HG03378 (cell line): Measurements from ENCODE around the gene CETN3.
"Not testable (repeated sequence)": the region's sequence is repeated elsewhere in the genome, so short reads cannot be mapped to it uniquely, and the experiment has no call there.

Source experiments
- ATAC-seq: cut with Tn5 transposase; IDR thresholded peaks from one replicate; pipeline ENCODE4 v1.9.1; 2021; ENCODE audit warnings: mild to moderate bottlenecking, moderate library complexity; ENCODE audit not compliant: unreplicated experiment

The CETN3 gene

DNA sequence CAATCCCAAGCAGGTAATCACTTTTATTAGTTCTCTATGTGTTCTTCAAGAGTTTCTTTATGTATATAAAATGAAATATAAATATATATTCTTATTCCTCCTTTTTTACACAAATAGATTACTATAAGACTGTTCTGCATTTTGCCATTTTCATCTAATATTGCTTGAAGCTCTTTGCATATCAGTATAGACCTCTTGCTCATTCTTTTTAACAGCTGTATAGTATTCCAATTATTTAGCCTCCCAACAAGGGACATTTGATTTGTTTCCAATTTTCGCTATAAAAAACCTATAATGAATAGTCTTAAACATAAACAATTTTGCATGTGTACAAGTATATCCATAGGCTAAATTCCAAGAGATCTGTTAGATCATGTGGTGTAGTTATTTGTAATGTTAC, 25.2 kb downstream of the CETN3 start:
- ATAC-seq, result no peak

GRCh38 chr5:90383903-90384302, 25.7 kb downstream of the CETN3 start:
- no peak for ATAC-seq

DNA sequence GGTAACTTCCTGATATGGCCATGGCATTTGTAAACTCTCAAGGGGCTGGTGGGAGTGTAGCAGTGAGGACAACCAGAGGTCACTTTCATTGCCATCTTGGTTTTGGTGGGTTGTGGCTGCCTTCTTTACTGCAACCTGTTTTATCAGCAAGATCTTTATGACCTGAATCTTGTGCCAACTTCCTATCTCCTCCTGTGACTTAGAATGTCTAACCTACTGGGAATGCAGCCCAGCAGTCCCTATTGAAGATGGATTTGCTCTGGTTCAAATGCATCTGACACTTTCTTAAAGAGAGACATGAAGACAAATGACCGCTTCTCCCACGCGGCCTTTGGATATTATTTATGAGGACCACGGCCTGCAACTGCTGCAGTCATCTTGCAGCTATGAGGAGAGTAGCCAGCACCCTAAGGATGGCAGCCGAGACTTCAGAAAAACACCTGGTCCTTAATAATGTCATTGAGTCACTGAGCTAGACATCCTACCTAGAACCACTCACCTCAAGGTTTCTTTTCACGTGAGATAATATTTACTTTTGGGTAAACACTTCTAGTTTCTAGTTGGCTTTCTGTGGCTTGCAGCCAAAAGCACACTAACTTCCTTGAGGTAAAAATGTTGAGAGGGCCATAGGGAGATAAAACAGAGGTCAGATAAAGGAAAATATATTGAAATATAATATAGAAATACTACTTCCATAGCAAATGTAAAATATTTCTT, 28.2 kb downstream of the CETN3 start:
- no peak for ATAC-seq

GRCh38 chr5:90379652-90380051, 29.9 kb downstream of the CETN3 start:
- ATAC-seq, result no peak

DNA sequence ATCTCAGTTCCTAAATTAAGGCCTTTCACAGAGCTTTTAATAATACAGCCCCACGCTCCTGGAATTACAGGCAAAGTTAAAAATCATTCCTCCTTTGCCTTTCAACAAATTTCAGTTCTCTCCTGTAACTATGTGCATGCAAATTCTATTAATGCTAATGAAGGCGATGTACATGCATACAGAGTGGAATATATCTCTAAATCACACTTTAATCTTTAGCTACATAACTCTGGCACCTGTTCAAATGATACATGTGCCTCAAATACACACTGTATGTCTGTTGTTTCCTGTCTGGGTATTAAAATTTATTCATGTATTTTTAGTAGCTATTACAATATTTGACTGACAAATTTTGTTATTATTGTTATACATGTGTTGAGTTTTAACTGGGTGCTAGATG, 30.8 kb downstream of the CETN3 start:
- ATAC-seq, result no peak

- ATAC-seq, result not testable (repeated sequence)
Observed at GRCh38 chr5:90371269-90371668, 38.3 kb downstream of the CETN3 start.

DNA sequence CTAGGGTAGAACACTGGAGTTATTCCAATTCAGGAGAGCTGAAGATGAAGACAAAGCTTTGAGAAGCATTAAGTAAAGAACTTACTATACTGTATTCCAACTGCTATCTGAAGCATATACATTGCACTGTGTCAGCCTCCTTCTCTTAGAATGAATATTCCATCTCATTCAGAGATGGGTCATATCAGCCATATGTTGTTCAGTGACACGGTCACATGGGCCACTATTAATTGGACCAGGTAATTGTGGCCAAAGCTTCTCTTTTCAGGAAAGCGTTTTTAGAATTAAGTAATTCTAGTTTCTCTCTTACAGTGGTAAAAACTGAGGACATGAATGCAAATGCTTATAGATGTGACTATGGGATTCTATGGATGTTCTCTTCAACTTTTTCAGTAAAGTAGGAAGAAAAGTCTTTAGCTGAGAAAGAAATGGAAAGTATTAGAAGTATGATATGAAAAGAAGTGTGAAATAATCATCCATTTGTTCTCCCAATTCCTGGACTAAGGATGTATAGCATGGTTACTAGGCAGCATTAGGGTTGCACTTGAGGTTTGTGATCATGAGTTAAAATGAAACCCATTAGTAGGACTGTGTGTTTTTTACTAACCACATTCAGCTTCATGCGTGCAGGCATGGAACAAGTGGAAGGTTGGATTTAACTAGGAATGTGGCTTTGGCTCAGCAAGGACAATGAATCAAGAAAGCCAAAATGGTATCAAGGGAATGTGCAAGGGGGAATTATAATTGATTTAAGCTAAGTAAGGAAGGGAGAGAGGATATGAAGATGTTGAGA, 40.9 kb downstream of the CETN3 start:
- ATAC-seq, result peak; percentile 81

- no peak for ATAC-seq
Observed at GRCh38 chr5:90367879-90368278, 41.7 kb downstream of the CETN3 start.

- ATAC-seq, result no peak
Observed at GRCh38 chr5:90366948-90367347, 42.6 kb downstream of the CETN3 start.

DNA sequence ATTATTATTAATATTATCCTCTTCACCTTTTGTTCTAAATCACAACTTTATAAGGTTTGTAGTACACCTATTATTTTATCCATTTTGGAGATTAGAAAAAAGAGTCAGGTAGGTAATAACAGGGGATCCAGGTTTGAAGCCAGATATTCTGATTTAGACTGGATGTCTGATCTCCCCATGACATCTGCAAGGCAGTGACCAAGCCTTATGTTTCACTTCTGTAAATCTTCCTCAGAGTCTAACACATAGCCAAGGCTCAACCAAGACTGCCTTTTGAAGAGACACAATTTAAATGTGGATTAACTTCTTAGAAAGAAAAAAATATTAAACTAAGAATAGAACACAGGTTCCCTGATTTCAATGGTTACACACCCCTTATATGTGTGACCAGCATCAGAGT, 44.2 kb downstream of the CETN3 start:
- no peak for ATAC-seq

- no peak for ATAC-seq
Observed at GRCh38 chr5:90359073-90359920, 50.3 kb downstream of the CETN3 start.

DNA sequence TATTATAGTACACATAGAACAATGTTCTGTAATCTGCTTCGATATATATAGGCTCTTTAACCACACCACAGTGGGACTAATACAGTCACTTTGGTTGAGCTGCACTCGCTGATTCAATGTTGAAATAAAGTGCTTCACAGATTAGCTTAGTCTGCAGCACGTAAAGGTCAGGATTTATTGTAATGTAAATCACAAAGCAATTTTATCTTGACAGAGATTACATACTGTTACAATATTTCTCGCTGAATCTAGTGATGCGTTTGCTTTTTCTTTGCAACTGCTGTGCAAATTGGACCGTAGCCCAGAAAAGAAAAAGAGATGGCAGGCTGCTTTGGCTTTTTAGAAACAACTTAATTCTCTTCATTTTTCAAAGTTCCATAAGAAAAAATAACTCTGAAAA, 52.9 kb downstream of the CETN3 start:
- no peak for ATAC-seq

- no peak for ATAC-seq
Observed at GRCh38 chr5:90356176-90356575, 53.4 kb downstream of the CETN3 start.

DNA sequence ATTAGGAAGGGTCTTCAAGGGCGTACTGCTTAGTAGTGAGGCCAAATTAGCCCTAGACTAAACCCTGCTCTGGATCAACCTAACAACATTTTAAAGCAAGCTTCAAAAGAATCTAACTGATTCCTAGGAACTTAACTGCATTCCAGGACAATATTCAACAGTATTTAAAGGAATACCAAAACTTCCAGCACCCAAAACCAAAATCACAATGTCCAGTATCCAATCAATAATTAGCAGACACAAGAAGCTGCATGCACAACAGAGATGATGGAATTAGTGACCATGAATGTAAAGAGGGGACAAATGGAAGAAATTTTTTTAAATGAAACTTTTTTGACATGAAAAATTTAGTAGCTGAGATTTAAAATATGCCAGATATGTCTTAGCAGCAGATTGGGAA, 53.9 kb downstream of the CETN3 start:
- no peak for ATAC-seq

- ATAC-seq, result peak; percentile 87
Observed at GRCh38 chr5:90353254-90353653, 56.3 kb downstream of the CETN3 start.

- no peak for ATAC-seq
Observed at GRCh38 chr5:90351101-90351500, 58.5 kb downstream of the CETN3 start.

DNA sequence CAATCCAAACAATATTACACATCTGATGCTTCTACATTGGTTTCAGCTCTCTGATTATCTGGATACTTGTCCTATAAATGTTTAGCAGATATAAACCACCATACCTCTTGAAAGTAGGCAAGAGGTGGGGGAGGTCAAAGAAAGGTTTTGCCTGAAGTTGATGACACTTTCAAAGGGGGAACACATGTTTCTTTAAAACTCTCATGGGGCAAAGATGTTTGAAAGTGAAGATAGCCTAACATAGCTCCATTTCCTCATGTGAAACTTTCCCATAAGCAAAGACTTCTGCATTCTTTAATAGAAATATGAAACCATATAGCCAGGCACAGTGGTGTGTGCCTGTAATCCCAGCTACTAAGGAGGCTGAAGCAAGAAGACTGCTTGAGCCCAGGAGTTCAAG, 62.1 kb downstream of the CETN3 start:
- ATAC-seq, result peak; percentile 78

DNA sequence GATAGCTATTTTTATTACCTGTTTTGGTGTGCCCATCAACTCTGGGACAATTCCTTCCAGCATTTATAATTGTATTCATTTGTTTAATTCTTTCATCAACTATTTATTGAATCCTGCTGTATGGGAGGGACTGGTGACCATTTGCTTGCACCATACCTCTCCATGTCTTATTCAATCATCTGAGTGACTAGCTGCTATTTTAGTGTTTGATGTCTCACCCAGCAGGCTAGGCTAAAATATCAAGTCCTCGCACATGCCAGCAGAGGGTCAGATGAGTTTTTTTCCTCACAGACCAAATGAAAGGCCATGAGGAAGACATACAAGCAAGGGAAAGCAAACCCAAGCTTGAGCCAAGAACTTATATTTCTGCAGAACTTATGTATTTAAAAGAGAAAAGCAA, 63.9 kb downstream of the CETN3 start:
- no peak for ATAC-seq

DNA sequence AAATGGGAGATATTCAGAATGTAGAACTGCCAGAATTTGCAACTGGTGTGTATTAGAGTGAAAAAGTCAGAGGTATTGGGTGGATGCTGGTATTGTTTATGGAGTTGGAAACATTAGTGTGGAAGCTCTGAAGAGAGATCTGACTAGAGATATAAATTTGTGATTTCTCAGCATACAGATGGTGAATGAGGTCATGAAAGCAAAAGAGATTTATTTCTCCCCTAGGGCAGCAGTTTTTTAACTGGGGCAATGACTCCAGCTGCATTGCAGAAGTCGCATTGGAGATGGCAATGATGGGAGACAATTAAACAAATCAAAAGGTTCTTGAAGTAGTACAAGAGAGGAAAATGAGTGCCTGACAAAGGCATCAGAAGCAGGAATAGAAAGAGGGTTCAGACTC, 64.9 kb downstream of the CETN3 start:
- no peak for ATAC-seq

GRCh38 chr5:90343731-90344130, 65.8 kb downstream of the CETN3 start:
- not testable (repeated sequence) for ATAC-seq

DNA sequence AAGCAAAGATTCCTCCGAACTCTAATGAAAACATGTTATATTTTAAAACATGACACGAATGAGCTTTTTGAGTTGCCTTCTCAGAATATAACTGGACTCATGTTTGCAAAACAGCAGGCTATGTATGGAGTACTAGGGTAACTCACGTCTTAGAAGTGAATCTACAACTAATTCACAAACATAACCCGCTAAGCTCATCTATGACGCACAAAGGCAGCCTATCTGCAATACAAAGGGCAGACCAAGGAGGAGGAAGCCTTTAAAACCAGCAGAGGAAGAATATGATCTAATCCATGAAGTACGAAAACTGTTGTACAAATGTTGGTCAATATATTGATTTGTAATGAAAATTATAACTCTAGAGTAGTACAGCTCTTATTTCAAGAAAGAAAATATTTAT, 67.0 kb downstream of the CETN3 start:
- ATAC-seq, result no peak
